Measurements from ENCODE around the gene EEPD1.
"Not testable (repeated sequence)": the region's sequence is repeated elsewhere in the genome, so short reads cannot be mapped to it uniquely, and the experiment has no call there.

The EEPD1 gene

GRCh38 chr7:36152756-36153570 lies at the start of gene EEPD1:
EEPD1 (plus strand) TSS chr7:36153254; CDS start chr7:36154325, 1,071 bp downstream.
- peak; percentile 97 for DNase-seq (ENCODE audit: low read depth)
- H3K4me3 ChIP-seq (ENCODE audit: low read depth, low read length) = peak within 1 kb of the TSS; percentile 60
- in situ Hi-C loops (cut with HindIII; ENCODE audit: low sequenced_read_pairs) = no loop called here
- TF ChIP-seq, protein P1, sequence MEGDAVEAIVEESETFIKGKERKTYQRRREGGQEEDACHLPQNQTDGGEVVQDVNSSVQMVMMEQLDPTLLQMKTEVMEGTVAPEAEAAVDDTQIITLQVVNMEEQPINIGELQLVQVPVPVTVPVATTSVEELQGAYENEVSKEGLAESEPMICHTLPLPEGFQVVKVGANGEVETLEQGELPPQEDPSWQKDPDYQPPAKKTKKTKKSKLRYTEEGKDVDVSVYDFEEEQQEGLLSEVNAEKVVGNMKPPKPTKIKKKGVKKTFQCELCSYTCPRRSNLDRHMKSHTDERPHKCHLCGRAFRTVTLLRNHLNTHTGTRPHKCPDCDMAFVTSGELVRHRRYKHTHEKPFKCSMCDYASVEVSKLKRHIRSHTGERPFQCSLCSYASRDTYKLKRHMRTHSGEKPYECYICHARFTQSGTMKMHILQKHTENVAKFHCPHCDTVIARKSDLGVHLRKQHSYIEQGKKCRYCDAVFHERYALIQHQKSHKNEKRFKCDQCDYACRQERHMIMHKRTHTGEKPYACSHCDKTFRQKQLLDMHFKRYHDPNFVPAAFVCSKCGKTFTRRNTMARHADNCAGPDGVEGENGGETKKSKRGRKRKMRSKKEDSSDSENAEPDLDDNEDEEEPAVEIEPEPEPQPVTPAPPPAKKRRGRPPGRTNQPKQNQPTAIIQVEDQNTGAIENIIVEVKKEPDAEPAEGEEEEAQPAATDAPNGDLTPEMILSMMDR (IDR thresholded peaks at IDR 0.05; ENCODE audit: low read depth, low read length, missing control alignments) = no peak

GRCh38 chr7:36103837-36104561 lies 49.1 kb upstream of the EEPD1 start:
- in situ Hi-C loops (cut with HindIII; ENCODE audit: low sequenced_read_pairs) = no loop called here
- TF ChIP-seq, protein P1 (IDR thresholded peaks at IDR 0.05; ENCODE audit: low read depth, low read length, missing control alignments) = no peak
- H3K4me3 ChIP-seq (ENCODE audit: low read depth, low read length) = no peak overlapping the region
- no peak for DNase-seq (ENCODE audit: low read depth)

DNA sequence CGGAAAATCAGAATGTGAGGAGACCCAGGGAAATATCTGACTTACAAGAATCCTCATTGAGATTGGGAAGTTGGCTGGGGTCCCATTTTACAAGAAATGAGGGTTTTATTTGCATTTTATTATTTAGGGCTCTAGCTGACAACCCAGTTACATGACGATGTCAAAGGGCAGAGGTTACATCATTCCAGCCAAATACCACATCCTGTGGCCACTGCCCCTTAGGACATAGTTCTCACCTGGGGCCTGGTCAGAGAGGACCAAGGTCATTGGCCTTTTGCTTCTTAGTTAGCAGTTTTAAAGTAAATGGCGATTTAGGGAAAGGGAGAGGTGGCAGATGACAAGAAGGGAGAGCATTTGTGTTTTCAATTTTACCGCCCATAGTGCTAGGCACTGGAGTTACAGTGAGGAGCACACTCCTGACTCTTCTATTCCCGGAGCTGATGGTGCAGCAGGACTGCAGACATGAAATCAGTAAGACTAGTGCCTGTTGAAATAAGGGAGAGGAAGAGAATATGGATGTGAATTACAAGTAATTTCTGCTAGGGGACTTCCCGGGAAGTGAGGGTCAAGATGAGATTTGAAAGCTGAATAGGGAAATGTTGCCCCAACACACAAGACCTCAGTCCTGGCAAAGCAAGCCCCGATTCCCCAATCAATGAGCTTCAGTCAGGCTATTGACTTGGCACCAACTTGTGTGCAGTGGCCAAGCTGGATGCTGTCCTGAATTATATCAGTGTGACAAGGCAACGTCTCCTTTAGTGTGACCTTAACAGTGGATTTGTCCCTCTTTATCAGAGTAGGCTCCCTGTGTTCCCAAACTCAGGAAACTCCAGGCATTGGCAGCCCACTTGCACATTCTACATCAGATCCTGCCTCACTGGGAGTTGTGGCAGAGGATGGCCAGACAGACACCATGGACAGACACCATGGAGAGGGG lies 45.8 kb upstream of the EEPD1 start:
- DNase-seq (ENCODE audit: low read depth); in situ Hi-C loops (cut with HindIII; ENCODE audit: low sequenced_read_pairs); H3K4me3 ChIP-seq (ENCODE audit: low read depth, low read length): not testable (repeated sequence)

DNA sequence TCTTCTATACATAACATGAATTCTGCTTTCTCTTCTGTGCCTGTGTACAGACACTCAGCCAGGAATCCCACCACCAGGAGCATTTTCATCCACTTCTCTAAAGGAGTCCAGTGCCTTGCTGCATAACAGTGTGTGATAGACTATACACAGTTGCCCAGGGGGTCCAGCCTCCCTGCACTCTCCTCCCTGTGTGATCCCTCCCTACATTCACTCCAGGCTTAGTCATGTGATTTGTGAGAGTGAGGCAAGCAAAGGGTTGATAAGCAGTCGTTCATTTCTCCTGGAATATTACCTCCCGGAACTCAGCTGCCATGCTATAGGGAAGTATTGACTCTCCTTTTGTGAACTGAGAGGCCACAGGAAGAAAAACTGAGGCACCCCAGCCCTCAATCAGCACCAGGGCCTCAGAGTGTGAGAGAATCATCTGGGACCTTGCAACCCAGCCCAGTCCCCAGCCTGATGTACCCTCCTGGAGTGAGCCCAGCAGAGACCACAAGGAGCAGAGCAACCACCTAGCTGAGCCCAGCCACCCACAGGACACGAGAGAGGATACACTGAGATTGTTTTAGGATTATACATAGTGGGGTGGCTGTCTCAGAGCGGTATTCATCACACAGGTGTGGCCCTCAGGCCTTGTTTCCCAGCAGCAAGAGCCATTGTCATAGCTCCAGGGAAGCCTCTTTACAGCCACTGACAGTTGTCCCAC lies 45.0 kb upstream of the EEPD1 start:
- TF ChIP-seq, protein P1 (IDR thresholded peaks at IDR 0.05; ENCODE audit: low read depth, low read length, missing control alignments) = no peak
- no peak for DNase-seq (ENCODE audit: low read depth)
- in situ Hi-C loops (cut with HindIII; ENCODE audit: low sequenced_read_pairs) = no loop called here
- no peak overlapping the region for H3K4me3 ChIP-seq (ENCODE audit: low read depth, low read length)

DNA sequence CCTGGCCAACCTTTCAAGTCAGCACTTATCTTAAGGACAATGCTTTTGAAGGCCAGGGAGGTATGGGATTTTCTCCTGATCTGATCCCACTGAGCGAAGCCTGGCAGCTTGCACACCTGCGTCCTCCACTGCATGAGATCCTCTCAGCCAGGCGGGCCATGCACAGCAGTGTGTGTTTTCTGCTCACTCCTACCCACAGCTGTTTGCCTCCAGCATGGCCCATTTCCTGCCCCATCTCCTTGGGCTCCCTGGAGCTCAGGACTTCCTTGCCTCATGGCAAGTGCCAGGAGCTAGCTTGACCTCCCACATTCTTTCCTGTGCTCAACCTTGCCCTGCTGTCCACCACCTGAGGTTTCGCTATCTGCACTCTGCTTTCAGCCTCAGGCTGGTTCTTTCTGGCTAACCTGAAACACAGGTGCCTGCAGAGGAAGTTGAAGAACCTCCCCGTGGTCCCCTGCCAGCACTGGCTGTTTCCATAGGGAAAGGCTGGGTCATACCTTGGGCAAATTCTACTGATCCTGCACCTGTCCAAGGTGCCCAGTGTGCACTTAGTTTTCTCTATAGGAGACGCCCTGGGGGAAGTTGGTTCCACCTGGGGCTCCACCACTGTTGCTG lies 43.9 kb upstream of the EEPD1 start:
- no peak for DNase-seq (ENCODE audit: low read depth)
- TF ChIP-seq, protein P1 (IDR thresholded peaks at IDR 0.05; ENCODE audit: low read depth, low read length, missing control alignments) = no peak
- in situ Hi-C loops (cut with HindIII; ENCODE audit: low sequenced_read_pairs) = no loop called here
- no peak overlapping the region for H3K4me3 ChIP-seq (ENCODE audit: low read depth, low read length)

- in situ Hi-C loops (cut with HindIII; ENCODE audit: low sequenced_read_pairs) = no loop called here
- TF ChIP-seq, protein P1 (IDR thresholded peaks at IDR 0.05; ENCODE audit: low read depth, low read length, missing control alignments) = no peak
- no peak for DNase-seq (ENCODE audit: low read depth)
- H3K4me3 ChIP-seq (ENCODE audit: low read depth, low read length) = no peak overlapping the region
Observed at GRCh38 chr7:36110584-36110983, 42.5 kb upstream of the EEPD1 start.
